ENCODE results near the gene RLN1. TPM values are rescaled to one million over a fixed set of nuclear protein-coding genes. Genes with fewer than 3 reads are reported as not detected.

The RLN1 gene
- total RNA-seq, 2 experiments from 2014 or later, result 1.2 to 2.3 TPM

DNA sequence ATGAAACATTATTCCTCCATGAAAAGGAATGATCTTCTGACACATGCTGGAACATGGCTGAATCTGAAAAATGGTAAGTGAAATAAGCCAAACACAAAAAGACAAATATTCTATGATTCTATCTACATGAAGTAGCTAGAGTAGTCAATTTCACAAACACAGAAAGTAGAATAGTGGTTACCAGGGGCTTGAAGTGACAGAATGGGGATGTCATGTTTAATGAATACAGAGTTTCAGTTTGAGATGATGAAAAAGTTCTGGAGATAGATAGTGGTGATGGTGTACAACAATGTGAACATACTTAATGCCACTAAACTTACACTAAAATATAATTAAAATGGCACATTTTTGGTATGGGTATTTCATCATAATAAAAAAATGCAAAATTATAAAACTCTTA lies 53.4 kb downstream of the RLN1 start:
- no peaks in the 10 kb centered on the region for H3K79me2 ChIP-seq (ENCODE audit: insufficient read depth, low read depth, low read length)
- no peaks in the 10 kb centered on the region for H3K9me2 ChIP-seq (ENCODE audit: insufficient read depth, low read length)
- H3K4me1 ChIP-seq (ENCODE audit: insufficient read depth, low read length, poor library complexity, severe bottlenecking), result no peaks in the 10 kb centered on the region
- H3K9me3 ChIP-seq (ENCODE audit: low read length), result no peaks in the 10 kb centered on the region
- no peaks in the 10 kb centered on the region for H4K20me1 ChIP-seq (ENCODE audit: insufficient read depth, low read length)
- BruUV-seq (replicated peaks), result no TSS peak
- no peaks in the 10 kb centered on the region for H3K36me3 ChIP-seq (ENCODE audit: insufficient read depth, low read length)
- intact Hi-C loops (cut with micrococcal nuclease; ENCODE audit: unreplicated experiment), result no loop called here
- no peak overlapping the region for H2AFZ ChIP-seq (ENCODE audit: low read length)
- POLR2A ChIA-PET, result no interaction called here
- no peak for TF ChIP-seq EZH2phosphoT487 (IDR thresholded peaks at IDR 0.05; ENCODE audit: borderline replicate concordance, low read depth, low read length)
- TF ChIP-seq, protein P1, sequence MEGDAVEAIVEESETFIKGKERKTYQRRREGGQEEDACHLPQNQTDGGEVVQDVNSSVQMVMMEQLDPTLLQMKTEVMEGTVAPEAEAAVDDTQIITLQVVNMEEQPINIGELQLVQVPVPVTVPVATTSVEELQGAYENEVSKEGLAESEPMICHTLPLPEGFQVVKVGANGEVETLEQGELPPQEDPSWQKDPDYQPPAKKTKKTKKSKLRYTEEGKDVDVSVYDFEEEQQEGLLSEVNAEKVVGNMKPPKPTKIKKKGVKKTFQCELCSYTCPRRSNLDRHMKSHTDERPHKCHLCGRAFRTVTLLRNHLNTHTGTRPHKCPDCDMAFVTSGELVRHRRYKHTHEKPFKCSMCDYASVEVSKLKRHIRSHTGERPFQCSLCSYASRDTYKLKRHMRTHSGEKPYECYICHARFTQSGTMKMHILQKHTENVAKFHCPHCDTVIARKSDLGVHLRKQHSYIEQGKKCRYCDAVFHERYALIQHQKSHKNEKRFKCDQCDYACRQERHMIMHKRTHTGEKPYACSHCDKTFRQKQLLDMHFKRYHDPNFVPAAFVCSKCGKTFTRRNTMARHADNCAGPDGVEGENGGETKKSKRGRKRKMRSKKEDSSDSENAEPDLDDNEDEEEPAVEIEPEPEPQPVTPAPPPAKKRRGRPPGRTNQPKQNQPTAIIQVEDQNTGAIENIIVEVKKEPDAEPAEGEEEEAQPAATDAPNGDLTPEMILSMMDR (conservative IDR thresholded peaks at IDR 0.05; ENCODE audit: low read length), result no peak
- no peak overlapping the region for H3K4me3 ChIP-seq (ENCODE audit: low read depth, low read length, poor library complexity, severe bottlenecking)
- CTCF ChIA-PET (ENCODE audit: unreplicated experiment), result no interaction called here
- DNase-seq (ENCODE audit: low spot score), result no peak
- no peak overlapping the region for H3K27ac ChIP-seq (ENCODE audit: low read depth, low read length, poor library complexity, severe bottlenecking)
- no peak overlapping the region for H3K4me2 ChIP-seq (ENCODE audit: low read length)

Small RNA genes lying within 50 kb of the gene (small RNA-seq; reads per million reads assigned to genes)
- not detected for gene AL135786.1
- gene HMGN2P31, result not detected

Other genes starting within 250 kb of the RLN1 start
- not detected in 2 replicates for gene INSL6, start 154.2 kb downstream of the RLN1 start, total RNA-seq (2014; rRNA removed; shearing (Covaris generic))
- gene INSL6, start 154.2 kb downstream of the RLN1 start, total RNA-seq (2022), result not detected in 2 replicates
- gene INSL4, start 108.5 kb downstream of the RLN1 start, total RNA-seq (2014; rRNA removed; shearing (Covaris generic)), result not detected in 2 replicates
- not detected in 2 replicates for gene INSL4, start 108.5 kb downstream of the RLN1 start, total RNA-seq (2022)
- 1.7 TPM in 1 of 2 replicates, not detected in the other for gene RLN2, start 35.2 kb downstream of the RLN1 start, total RNA-seq (2014; rRNA removed; shearing (Covaris generic))
- 3.8 and 4.4 TPM in 2 replicates for gene RLN2, start 35.2 kb downstream of the RLN1 start, total RNA-seq (2022)
- 7.9 and 10.4 TPM in 2 replicates for gene PLGRKT, start 98.0 kb upstream of the RLN1 start, total RNA-seq (2014; rRNA removed; shearing (Covaris generic))
- 26.1 and 26.2 TPM in 2 replicates for gene PLGRKT, start 98.0 kb upstream of the RLN1 start, total RNA-seq (2022)
- 0.57 and 4.3 TPM in 2 replicates for gene CD274, start 110.7 kb upstream of the RLN1 start, total RNA-seq (2014; rRNA removed; shearing (Covaris generic))
- gene CD274, start 110.7 kb upstream of the RLN1 start, total RNA-seq (2022), result 0.15 and 1.2 TPM in 2 replicates
- gene PDCD1LG2, start 170.7 kb upstream of the RLN1 start, total RNA-seq (2014; rRNA removed; shearing (Covaris generic)), result not detected in 2 replicates
- gene PDCD1LG2, start 170.7 kb upstream of the RLN1 start, total RNA-seq (2022), result not detected in 2 replicates